Muscle layer of duodenum (tissue), 2 donors: ENCODE data around the gene HJURP.

Experiments
- H3K27ac ChIP-seq: one replicate; pipeline ENCODE4 v1.7.0; 2013; ENCODE audit warnings: mild to moderate bottlenecking, low read length
- H3K27me3 ChIP-seq: one replicate; pipeline ENCODE4 v1.7.0; 2013; ENCODE audit warnings: low read depth, mild to moderate bottlenecking, control low read depth, low read length
- H3K36me3 ChIP-seq, 2 donors: one replicate each; pipeline ENCODE4 v1.7.0; 2013; ENCODE audit warnings: low read length in 2 of 2, control low read depth in 1 of 2, mild to moderate bottlenecking in 1 of 2; ENCODE audit not compliant: insufficient read depth in 2 of 2, control insufficient read depth in 1 of 2
- H3K4me1 ChIP-seq, 2 donors: one replicate each; pipeline ENCODE4 v1.7.0; 2013; ENCODE audit warnings: low read length in 2 of 2, mild to moderate bottlenecking in 2 of 2, control low read depth in 1 of 2, moderate library complexity in 1 of 2; ENCODE audit not compliant: insufficient read depth in 2 of 2, control insufficient read depth in 1 of 2
- H3K4me3 ChIP-seq, 2 donors: one replicate each; pipeline ENCODE4 v1.7.0; 2013; ENCODE audit warnings: low read length in 2 of 2, low read depth in 1 of 2, mild to moderate bottlenecking in 1 of 2
- H3K9me3 ChIP-seq, 2 donors: one replicate each; pipeline ENCODE4 v1.7.0; 2013; ENCODE audit warnings: low read length in 2 of 2, control low read depth in 1 of 2, mild to moderate bottlenecking in 1 of 2; ENCODE audit not compliant: control insufficient read depth in 1 of 2
- donor health status: healthy.

Gene HJURP

DNA sequence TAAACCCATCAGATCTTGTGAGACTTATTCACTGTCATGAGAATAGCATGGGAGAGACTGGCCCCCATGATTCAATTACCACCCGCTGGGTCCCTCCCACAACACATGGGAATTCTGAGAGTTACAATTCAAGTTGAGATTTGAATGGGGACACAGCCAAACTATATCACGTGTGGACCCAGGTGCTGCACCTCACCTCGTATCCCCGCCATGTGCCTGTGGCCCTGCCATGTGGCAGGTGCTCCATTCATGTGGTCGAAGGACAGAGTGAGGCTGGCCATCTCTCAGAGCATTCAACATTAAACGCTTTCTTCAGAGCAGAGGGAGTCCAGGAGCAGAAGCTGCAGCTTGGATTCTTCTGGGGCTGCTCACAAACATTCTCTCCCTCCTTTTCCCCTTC, 44.0 kb downstream of the HJURP start:
- Histone ChIP-seq H3K9me3 (no peaks in the 10 kb centered on the region), H3K36me3 (no peaks in the 10 kb centered on the region), H3K27ac (no peak overlapping the region), H3K4me3 (no peak overlapping the region), H3K4me1 (no peaks in the 10 kb centered on the region), H3K27me3 (peaks cover 3% of the 10 kb centered on the region)

- Histone ChIP-seq H3K27me3 (peaks cover 2% of the 10 kb centered on the region), H3K9me3 (no peaks in the 10 kb centered on the region)
These were observed 46.1 kb downstream of the HJURP start for GRCh38 chr2:233807966-233808935.

DNA sequence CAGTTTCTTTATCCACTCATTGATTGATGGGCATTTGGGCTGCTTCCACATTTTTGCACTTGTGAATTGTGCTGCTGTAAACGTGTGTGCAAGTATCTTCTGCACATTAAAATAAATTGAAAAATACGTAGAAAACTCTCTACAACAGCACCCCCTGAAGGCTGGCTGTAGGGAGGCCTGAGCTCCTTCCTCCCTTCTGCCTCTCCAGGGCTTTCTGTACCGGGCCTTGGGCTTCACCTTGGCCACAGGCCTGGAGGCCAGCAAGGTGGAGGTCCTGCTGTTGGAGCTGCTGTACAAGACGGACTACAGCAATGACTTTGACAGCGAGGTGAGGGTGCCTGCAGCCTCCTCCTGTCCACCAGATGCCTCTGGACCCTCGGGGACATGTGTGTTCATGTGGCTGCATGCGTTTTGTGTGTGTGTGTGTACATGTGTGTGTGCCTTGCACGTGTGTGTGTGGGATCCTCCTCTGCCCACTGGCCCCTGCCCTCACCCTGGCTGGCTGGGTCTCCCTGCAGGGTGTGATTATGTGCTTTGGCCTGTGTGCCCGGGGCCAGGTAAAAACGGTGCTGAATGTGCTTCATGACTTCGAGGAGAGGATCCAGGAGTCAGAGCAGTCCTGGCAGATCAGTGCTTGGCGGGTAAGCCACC, 47.0 kb downstream of the HJURP start:
- H3K4me3 ChIP-seq = no peak overlapping the region
- H3K36me3 ChIP-seq = no peaks in the 10 kb centered on the region
- H3K4me1 ChIP-seq = no peaks in the 10 kb centered on the region
- no peak overlapping the region for H3K27ac ChIP-seq
- H3K9me3 ChIP-seq = no peaks in the 10 kb centered on the region
- H3K27me3 ChIP-seq = no peaks in the 10 kb centered on the region

More at GRCh38 chr2:233807966-233808935, 46.1 kb downstream of the HJURP start:
- no peaks in the 10 kb centered on the region for H3K4me1 ChIP-seq
- H3K36me3 ChIP-seq = no peaks in the 10 kb centered on the region
- no peak overlapping the region for H3K27ac ChIP-seq
- no peak overlapping the region for H3K4me3 ChIP-seq

GRCh38 chr2:233803994-233804393, 50.3 kb downstream of the HJURP start:
- Histone ChIP-seq H3K36me3 (no peaks in the 10 kb centered on the region), H3K9me3 (no peaks in the 10 kb centered on the region), H3K4me1 (no peaks in the 10 kb centered on the region), H3K27me3 (no peaks in the 10 kb centered on the region), H3K4me3 (no peak overlapping the region), H3K27ac (no peak overlapping the region)

GRCh38 chr2:233803292-233803911, 50.9 kb downstream of the HJURP start:
- no peaks in the 10 kb centered on the region for H3K9me3 ChIP-seq
- no peaks in the 10 kb centered on the region for H3K4me1 ChIP-seq
- no peaks in the 10 kb centered on the region for H3K27me3 ChIP-seq
- no peak overlapping the region for H3K4me3 ChIP-seq
- H3K27ac ChIP-seq = no peak overlapping the region
- H3K36me3 ChIP-seq = no peaks in the 10 kb centered on the region

GRCh38 chr2:233802132-233802815, 52.1 kb downstream of the HJURP start:
- Histone ChIP-seq H3K4me3 (no peak overlapping the region), H3K9me3 (no peaks in the 10 kb centered on the region), H3K27me3 (no peaks in the 10 kb centered on the region), H3K27ac (no peak overlapping the region), H3K4me1 (no peaks in the 10 kb centered on the region), H3K36me3 (no peaks in the 10 kb centered on the region)

- no peaks in the 10 kb centered on the region for H3K4me1 ChIP-seq
- H3K4me3 ChIP-seq = no peak overlapping the region
- H3K9me3 ChIP-seq = no peaks in the 10 kb centered on the region
- no peak overlapping the region for H3K27ac ChIP-seq
- no peaks in the 10 kb centered on the region for H3K36me3 ChIP-seq
- no peaks in the 10 kb centered on the region for H3K27me3 ChIP-seq
These were observed 52.8 kb downstream of the HJURP start for GRCh38 chr2:233801357-233802131.

DNA sequence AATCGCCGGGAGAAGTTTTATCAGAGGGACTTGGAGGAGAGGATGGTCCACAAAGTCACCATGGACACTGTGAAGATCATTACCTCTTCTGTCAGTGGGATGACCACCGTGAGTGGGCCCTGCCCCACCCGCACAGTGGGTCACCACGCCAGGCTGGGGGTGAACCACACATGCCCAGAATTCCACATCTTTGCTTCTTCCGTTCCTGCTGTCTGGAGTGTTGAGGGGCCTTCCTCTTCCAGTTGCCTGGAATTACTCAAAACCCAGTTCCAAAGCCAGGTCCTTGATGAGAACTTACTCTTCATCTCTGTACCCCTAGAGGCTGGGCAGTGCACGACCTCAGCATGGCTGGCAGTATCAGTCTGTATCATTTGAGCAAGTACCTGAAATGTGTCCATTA, 54.1 kb downstream of the HJURP start:
- no peaks in the 10 kb centered on the region for H3K9me3 ChIP-seq
- H3K4me1 ChIP-seq = no peaks in the 10 kb centered on the region
- no peak overlapping the region for H3K27ac ChIP-seq
- H3K36me3 ChIP-seq = no peaks in the 10 kb centered on the region
- no peak overlapping the region for H3K4me3 ChIP-seq
- H3K27me3 ChIP-seq = no peaks in the 10 kb centered on the region

- H3K4me1 ChIP-seq = no peaks in the 10 kb centered on the region
- H3K27ac ChIP-seq = no peak overlapping the region
- no peaks in the 10 kb centered on the region for H3K9me3 ChIP-seq
- H3K36me3 ChIP-seq = no peaks in the 10 kb centered on the region
- H3K27me3 ChIP-seq = no peaks in the 10 kb centered on the region
- H3K4me3 ChIP-seq = no peak overlapping the region
These were observed 54.6 kb downstream of the HJURP start for GRCh38 chr2:233799716-233800115.

- no peak overlapping the region for H3K4me3 ChIP-seq
- H3K4me1 ChIP-seq = no peaks in the 10 kb centered on the region
- H3K9me3 ChIP-seq = no peaks in the 10 kb centered on the region
- no peak overlapping the region for H3K27ac ChIP-seq
- H3K27me3 ChIP-seq = no peaks in the 10 kb centered on the region
- no peaks in the 10 kb centered on the region for H3K36me3 ChIP-seq
These were observed 55.2 kb downstream of the HJURP start for GRCh38 chr2:233799087-233799665.
